ENCODE results near the gene PKP4. TPM values are rescaled to one million over a fixed set of nuclear protein-coding genes. Genes with fewer than 3 reads are reported as not detected.

PKP4 gene
- total RNA-seq, 1 experiment from 2014 or later = 52.0 TPM

- no peaks in the 10 kb centered on the region for H3K27me3 ChIP-seq (ENCODE audit: insufficient read depth, low read length)
- no peak overlapping the region for H4K5ac ChIP-seq (ENCODE audit: insufficient read length, low read depth, low read length)
- H2AK5ac ChIP-seq (ENCODE audit: insufficient read length, low read length) = no peak overlapping the region
- no peaks in the 10 kb centered on the region for H4K20me1 ChIP-seq (ENCODE audit: control insufficient read depth, insufficient read depth, insufficient read length)
- Mint-ChIP-seq H3K9me3 (no peaks in the 10 kb centered on the region), H3K27ac (no peak overlapping the region), H3K4me1 (peaks cover 26 to 34% of the 10 kb centered on the region in 2 experiments), H3K4me3 (no peak overlapping the region), H3K36me3 (ENCODE audit: insufficient read depth in 1 of 3, low read depth in 3 of 3) (no peaks in the 10 kb centered on the region; a peak in 1 of 7 replicates), H3K27me3 (ENCODE audit: low read depth) (no peaks in the 10 kb centered on the region)
- TF ChIP-seq CTCF (conservative IDR thresholded peaks at IDR 0.05) = no peak
- no peak overlapping the region for H3K14ac ChIP-seq (ENCODE audit: insufficient read depth, low read length)
- H3K79me1 ChIP-seq (ENCODE audit: insufficient read depth, low read depth, low read length, poor library complexity, severe bottlenecking) = peaks cover 4% of the 10 kb centered on the region
- H3K56ac ChIP-seq (ENCODE audit: insufficient read length, low read depth, low read length) = no peak overlapping the region
- H3K18ac ChIP-seq (ENCODE audit: insufficient read length, low read depth, low read length) = no peak overlapping the region
- DNase-seq = no peak
- no peak overlapping the region for H3K4me2 ChIP-seq (ENCODE audit: insufficient read depth, insufficient read length, low read length)
- H3T11ph ChIP-seq (ENCODE audit: low read length) = no peak overlapping the region
- no peak overlapping the region for H3K9ac ChIP-seq (ENCODE audit: extremely low read depth, insufficient read length, low read length)
- H3K79me2 ChIP-seq (ENCODE audit: insufficient read depth, low read length) = peaks cover 8% of the 10 kb centered on the region; the same call in 1 of the 2 replicates
- no peak overlapping the region for H3K4ac ChIP-seq (ENCODE audit: low read depth, low read length)
- peaks cover 6% of the 10 kb centered on the region; the same call in 1 of the 2 replicates for H3K4me1 ChIP-seq (ENCODE audit: insufficient read depth, low read length)
- no peak overlapping the region for H2BK5ac ChIP-seq (ENCODE audit: insufficient read length, low read length)
- H3K23me2 ChIP-seq (ENCODE audit: insufficient read length, low read depth, low read length, poor library complexity, severe bottlenecking) = no peaks in the 10 kb centered on the region
- no peak overlapping the region for H2AFZ ChIP-seq (ENCODE audit: low read length)
- no peaks in the 10 kb centered on the region for H3K9me3 ChIP-seq (ENCODE audit: control insufficient read depth, low read depth, low read length)
- WGBS (ENCODE audit: extremely low coverage, insufficient read length, low lambda C conversion rate) = no CpG with 5 or more reads among the region's 2 CpGs
- no peak overlapping the region for H4K91ac ChIP-seq (ENCODE audit: insufficient read length, low read depth, low read length)
- H2BK20ac ChIP-seq (ENCODE audit: low read depth, low read length, poor library complexity, severe bottlenecking) = no peak overlapping the region
- no peak overlapping the region for H3K27ac ChIP-seq (ENCODE audit: insufficient read length, low read depth, low read length)
- H2BK12ac ChIP-seq (ENCODE audit: insufficient read length, low read depth, low read length) = no peak overlapping the region
- no peak overlapping the region for H4K8ac ChIP-seq (replicated peaks; ENCODE audit: insufficient read length, low read depth, low read length)
- no peak overlapping the region for H2BK15ac ChIP-seq (ENCODE audit: low read depth, low read length)
- H3K23ac ChIP-seq (ENCODE audit: insufficient read length, low read depth, low read length) = no peak overlapping the region
- no peak overlapping the region for H2BK120ac ChIP-seq (ENCODE audit: low read depth, low read length, poor library complexity, severe bottlenecking)
These were observed 46.2 kb downstream of the PKP4 start for GRCh38 chr2:158502974-158503373.
